Colon (tissue), 2 donors: Measurements from ENCODE around the gene PROSER3.

Experiments
- FAIRE-seq: peaks from 2 replicates; lab custom pipeline; 2012; peaks lifted over from hg19 to GRCh38; lab: Jason Lieb, UNC
- donor health status: control.
- donor health status: control.

The PROSER3 gene

DNA sequence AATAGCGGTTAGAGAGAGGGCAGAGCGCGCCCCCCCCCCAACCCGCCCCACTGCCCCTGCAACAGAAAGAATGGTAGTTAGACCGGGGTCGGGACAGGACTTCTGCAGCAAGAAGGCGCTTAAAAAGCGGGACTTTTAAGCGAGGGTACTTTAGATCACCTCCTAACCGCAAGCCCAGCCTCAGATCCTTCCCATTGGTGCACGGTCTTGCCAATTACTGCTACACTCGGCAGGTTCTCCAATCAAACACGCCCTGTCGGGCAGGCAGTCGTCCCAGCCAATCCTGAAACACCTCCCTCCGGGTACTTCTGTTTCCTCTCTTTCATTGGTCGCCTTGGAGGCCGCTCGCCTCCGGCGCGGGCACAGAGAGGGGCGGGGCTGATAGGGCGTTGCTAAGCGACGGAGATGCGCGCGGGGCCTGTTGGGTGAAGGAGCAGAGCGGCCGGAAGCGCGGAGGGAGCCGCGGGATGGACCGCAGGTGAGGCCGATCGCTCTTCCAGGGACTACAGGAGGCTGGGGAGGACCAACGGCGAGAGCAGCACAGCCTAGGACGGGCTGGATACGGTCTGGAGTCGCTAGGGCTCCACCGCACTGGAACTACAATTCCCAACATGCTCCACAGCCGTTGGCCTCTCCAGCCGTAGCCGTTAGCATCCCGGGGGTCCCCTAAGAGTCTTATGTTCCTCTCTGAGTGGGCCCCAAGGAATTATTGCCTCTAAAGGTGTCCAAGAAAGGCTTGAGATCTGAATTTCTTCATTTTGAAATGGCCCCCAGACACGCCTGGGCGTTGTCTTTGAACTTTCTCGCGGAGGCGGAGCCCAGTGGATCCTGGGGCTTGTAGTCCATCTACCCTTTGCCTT lies at the start of gene PROSER3:
TSS of gene PROSER3 (plus strand) at position 428 of the 860 bp plus-strand sequence. CDS start at position 468, 40 bp downstream.
- peak; percentile 76 for FAIRE-seq

DNA sequence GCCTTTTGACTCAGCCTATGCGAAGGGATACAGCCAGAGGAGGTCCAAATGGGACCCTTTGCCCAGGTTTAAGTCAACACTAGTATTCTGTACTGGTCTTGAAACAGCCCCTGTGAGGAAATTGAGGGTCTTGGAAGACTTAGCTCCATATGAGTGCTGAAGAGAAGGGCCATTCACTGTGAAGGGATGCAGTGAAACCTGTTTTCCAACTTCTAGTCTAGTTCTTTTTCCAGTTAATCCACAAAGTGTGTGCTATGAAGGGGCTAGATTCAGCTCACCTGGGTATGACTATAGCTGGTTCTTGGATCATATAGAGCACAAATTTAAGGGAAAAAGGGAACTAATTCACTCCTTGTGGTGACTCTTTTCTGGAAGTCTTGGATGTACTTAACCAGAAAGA lies 49.6 kb upstream of the PROSER3 start:
- no peak for FAIRE-seq

DNA sequence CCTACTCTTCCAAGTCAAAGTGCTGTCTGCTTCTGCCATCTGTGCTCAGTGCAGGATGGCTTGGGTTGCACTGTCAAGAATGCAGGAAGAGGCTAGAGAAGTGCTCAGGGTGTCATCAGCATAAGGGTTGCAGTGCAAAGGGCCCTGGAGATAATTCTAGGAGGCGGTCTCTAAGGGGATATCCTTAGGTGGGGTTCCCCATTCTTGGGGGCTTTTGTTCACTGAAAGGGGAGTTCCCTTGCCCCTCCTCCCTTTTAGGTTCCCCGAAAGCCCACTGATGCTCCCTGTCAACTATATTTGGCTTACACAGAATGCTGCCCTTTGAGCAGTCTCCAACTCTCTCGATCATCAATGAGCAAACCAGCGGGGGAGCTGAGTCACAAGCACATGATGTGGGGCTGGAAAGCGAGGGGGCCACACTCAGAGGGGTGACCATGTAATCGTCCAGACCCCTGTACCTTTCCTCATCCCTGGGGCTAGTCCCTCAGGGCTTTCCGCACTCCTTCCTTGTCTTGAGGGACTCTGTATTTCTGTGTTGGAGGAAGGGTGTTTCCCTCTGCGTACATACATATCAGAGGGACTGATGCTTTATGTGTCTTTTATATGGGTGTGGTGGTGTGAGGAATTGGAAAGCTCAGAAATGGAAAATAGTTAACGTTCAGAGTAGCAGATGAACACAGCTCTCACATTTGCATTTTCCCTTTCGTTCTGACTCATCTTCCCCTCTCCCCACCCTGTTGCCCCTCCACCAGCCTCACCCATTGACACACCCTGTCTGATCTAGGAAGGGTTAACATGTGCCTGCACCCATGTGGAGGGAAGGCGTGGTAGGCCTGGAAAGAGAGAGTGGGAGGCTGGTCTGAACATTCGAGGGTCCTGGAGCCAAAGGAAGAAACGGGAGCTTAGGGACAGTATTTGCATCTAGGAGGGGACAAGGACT lies 46.9 kb upstream of the PROSER3 start:
- no peak for FAIRE-seq

- FAIRE-seq: no peak
These were observed 45.1 kb upstream of the PROSER3 start for GRCh38 chr19:35712567-35713505.

GRCh38 chr19:35713506-35713850 lies 44.5 kb upstream of the PROSER3 start:
- FAIRE-seq: no peak

GRCh38 chr19:35713904-35714495 lies 44.0 kb upstream of the PROSER3 start:
- no peak for FAIRE-seq

- no peak for FAIRE-seq
These were observed 43.2 kb upstream of the PROSER3 start for GRCh38 chr19:35714601-35715354.

GRCh38 chr19:35715355-35715809 lies 42.6 kb upstream of the PROSER3 start:
- FAIRE-seq: no peak

DNA sequence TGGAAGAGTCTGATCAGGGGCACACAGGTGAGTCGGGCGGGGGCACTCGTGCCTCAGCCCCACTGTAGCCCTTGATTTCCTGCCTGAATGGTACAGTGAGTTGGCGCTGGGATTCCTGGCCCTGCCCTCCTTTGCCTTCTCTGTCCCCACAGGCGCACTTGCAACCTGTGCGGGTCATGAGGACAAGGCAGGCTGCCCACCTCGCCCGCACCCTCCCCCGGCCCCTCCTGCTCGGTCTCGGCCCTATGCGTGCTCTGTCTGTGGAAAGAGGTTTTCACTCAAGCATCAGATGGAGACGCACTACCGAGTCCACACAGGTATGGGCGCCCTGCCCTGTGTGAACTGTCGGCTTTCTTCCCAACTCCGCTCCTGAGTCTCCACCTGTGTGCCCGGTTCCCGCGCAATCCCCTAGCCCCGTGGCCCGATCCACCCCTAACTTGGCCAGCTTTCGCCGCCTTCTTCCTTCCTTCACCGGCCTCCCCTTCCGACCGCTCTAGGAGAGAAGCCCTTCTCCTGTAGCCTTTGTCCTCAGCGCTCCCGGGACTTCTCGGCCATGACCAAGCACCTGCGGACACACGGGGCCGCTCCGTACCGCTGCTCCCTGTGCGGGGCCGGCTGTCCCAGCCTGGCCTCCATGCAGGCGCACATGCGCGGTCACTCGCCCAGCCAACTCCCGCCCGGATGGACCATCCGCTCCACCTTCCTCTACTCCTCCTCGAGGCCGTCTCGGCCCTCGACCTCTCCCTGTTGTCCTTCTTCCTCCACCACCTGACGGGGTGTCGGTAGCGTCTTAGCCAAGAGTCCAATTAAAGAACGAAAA lies 41.8 kb upstream of the PROSER3 start:
- no peak for FAIRE-seq

DNA sequence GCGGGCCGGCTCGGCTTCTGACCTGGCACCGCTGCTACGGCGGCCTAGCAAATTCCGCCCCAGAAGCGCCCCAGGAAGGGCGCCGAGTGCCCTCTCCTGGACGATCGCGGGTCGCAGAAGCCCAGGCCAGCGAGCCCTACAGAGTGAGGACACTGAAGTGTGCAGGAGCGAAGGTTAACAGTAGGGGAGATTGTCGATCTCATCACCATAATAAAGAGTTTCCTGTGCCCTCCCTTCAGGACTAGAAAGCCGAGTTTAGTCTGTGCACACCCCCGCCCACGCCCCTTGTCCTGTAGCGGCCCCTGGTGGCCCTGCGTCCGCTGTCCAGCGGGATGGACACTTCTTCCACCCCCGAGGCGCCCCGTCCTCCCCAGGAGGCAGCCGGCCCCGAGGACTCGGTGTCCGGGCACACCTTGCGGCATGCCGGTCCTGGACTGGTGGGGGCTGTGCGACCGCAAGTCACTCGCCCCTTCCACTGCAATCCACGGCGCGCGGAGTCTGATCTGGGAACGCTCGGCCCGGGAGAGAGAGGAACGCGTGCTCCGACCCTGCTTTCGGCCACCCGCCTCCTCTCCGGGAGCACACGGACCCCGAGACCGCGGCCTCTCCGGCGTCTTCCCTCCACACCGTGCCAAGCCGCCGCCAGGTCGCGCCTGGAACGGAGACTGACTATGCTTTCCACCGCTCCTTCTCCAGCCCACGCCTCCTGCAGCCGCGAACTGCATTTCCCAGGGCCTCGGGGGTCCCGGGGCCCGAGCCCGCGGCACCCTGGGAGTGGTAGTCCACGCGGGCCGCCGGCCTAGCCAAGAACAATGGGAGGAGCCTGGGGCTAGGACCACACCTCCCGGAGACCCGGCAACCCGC lies 40.9 kb upstream of the PROSER3 start:
- no peak for FAIRE-seq

DNA sequence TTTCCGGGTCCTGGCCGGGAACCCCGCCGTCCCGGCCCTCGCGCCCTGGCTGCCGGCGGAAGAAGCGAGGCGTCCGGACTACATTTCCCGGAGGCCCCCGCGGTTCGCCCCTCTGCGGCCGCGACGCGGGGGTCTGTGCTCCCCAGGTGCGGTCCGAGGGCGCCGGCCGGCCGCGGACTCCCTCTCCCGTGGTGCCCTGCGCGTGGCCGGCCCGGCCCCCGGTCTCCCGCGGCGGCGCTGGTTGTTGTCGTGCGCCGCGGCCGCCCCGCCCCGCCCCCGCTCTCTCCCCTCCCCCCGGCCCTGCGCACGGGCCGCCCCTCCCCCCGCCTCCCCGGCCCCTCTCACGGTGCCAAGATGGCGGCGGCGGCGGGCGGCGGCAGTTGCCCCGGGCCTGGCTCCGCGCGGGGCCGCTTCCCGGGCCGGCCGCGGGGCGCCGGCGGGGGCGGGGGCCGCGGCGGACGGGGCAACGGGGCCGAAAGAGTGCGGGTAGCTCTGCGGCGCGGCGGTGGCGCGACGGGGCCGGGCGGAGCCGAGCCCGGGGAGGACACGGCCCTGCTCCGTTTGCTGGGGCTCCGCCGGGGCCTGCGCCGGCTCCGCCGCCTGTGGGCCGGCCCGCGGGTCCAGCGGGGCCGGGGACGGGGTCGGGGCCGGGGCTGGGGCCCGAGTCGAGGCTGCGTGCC lies 40.2 kb upstream of the PROSER3 start, which contains the start of gene KMT2B:
TSS of gene KMT2B (plus strand) at position 339 of the 680 bp plus-strand sequence. CDS start at position 355, 16 bp downstream.
- FAIRE-seq: no peak

GRCh38 chr19:35718345-35719041 lies 39.5 kb upstream of the PROSER3 start:
- FAIRE-seq: no peak

GRCh38 chr19:35719402-35720162 lies 38.4 kb upstream of the PROSER3 start:
- FAIRE-seq: no peak

GRCh38 chr19:35720163-35720524 lies 37.8 kb upstream of the PROSER3 start:
- FAIRE-seq: no peak

- FAIRE-seq: no peak
These were observed 37.3 kb upstream of the PROSER3 start for GRCh38 chr19:35720648-35721047.

- no peak for FAIRE-seq
These were observed 36.6 kb upstream of the PROSER3 start for GRCh38 chr19:35721374-35721773.

GRCh38 chr19:35722461-35722860 lies 35.5 kb upstream of the PROSER3 start:
- FAIRE-seq: no peak
